ENCODE measurements around the gene DDX1.

Gene DDX1

GRCh38 chr2:15649561-15650255 is 58.0 kb downstream of the DDX1 start:
- no peak for DNase-seq

- peak; percentile 18 to 76 for DNase-seq
These were observed 59.1 kb downstream of the DDX1 start for GRCh38 chr2:15650616-15651366.

- DNase-seq: no peak
These were observed 59.7 kb downstream of the DDX1 start for GRCh38 chr2:15651367-15651727.

DNA sequence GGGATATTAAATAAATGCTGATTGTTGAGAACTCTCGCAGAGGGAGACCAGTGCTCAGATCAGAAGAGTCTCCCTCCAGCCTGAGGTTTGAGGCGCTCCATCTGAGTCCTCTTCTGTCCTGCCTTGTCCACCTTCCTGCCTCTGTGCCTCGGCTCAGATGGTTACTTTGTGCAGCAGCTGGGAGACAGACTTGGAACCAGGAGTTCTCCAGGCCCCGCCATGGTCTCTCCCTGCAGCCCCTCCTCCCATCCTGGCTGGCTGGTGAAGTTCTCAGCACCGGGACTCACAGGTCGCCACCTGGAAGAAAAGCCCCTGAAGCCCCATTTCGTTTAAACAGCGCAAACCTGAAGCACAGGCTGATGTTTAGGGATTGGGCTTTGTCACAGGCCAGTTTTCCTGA is 60.6 kb downstream of the DDX1 start:
- no peak for DNase-seq

DNA sequence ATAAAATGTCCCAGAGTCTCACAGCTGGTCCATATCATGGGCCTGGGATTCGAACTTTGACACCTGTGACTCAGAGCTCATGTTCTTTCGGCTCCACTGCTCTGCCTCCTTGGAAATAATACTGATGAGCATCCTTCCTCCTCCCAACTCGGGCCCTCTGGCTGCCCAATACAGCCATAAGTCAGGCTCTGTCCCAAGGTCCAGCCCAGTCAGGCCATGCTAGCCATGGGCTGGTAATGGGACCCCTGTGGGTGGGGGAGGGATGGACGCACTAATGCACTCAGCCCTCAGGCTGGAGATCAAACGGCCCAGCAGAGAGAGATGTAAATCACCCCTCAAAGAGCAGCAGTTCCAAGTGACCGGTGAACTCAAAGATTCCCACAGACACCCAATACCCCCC is 61.1 kb downstream of the DDX1 start:
- DNase-seq: no peak

GRCh38 chr2:15653806-15654726 is 62.4 kb downstream of the DDX1 start:
- DNase-seq: no peak

GRCh38 chr2:15654727-15655073 is 63.0 kb downstream of the DDX1 start:
- no peak for DNase-seq

GRCh38 chr2:15655123-15655887 is 63.6 kb downstream of the DDX1 start:
- no peak for DNase-seq

- no peak for DNase-seq
These were observed 64.4 kb downstream of the DDX1 start for GRCh38 chr2:15656090-15656489.

DNA sequence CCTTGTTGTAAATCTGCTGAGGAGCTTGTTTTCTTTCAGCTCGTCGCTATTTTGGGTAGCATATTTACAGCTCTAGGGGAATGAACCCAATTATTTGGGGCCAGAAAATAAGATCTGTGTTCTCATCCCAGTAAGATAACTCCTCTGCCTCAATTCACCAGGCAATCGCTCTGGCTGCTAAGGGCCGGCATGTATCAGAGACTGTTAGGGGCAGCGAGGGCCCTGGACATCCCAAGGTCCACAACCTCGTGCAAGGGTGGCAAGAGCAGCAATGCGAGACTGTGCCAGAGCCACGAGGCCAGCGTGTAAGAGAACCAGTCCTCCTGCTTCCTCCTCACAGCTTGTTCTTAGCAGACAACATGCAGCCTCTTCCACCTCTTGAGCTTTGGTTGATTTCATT is 66.1 kb downstream of the DDX1 start:
- DNase-seq: no peak

GRCh38 chr2:15658911-15659310 is 67.2 kb downstream of the DDX1 start:
- DNase-seq: no peak

GRCh38 chr2:15660491-15661294 is 69.0 kb downstream of the DDX1 start:
- no peak for DNase-seq

GRCh38 chr2:15661295-15661569 is 69.6 kb downstream of the DDX1 start:
- DNase-seq: no peak

GRCh38 chr2:15662026-15662425 is 70.4 kb downstream of the DDX1 start:
- no peak for DNase-seq

DNA sequence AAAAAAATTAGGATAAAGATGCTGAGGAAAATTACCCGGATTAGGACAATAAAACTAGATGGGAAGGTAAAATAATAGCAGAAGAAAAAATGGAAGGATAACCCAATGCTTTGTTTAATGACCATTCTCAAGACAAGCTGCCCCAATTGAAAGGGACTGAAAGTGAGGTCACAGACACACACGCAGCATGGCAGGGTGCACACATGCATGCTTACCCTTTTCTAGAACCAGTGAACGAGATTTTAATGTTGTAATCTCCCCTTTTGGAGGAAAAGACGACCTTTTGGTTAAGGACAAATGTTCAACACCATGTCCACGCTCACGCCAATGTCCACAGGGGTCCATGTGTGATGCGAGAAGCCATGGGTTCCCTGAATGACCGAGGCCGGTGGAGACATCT is 70.9 kb downstream of the DDX1 start:
- DNase-seq: no peak

- no peak for DNase-seq
These were observed 72.1 kb downstream of the DDX1 start for GRCh38 chr2:15663802-15664201.

DNA sequence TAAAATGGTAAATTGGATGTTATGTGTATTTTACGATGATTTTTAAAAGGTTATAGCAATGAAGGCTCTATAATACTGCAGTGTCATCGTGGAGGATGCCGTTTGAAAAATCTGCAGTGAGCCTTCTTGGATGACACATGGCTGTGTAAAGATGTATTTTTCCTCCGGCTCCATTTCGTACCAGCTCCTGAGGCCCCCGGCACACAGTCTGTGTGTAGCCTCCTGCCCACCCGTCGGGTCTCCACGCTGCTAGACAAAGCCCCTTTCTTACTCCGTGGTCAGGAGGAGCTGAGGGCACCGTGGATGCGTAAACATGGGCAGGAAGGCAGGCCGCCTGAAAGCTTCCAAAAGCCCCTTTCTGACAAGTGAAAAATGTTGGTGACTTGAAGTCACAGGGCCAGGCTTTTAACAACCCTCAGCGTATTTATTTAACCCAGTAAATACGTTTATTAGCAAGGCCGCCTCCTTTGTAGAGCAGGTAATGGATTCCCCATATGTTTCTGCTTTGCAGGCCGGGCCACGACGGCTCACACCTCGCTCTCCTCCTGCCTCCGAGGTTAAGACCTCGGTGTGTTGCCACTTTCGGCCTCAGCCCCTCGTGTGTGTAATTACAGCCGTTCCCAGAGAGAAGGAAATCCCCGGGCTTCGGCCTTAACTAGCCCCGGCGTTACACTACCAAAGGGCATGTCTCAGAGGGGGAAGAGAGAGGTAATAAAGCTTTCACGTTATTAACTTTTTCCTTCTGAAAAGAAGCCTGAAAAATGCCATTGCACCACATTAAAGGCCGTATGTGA is 72.8 kb downstream of the DDX1 start:
- DNase-seq: no peak

- no peak for DNase-seq
These were observed 73.6 kb downstream of the DDX1 start for GRCh38 chr2:15665067-15665942.

GRCh38 chr2:15665943-15666460 is 74.3 kb downstream of the DDX1 start:
- no peak for DNase-seq
